H1 (cell line): ENCODE results near the gene GLMN. TPM values are rescaled to one million over a fixed set of nuclear protein-coding genes. Genes with fewer than 3 reads are reported as not detected.

Source experiments
- BACH1 ChIP-seq: IDR thresholded peaks from 2 replicates; pipeline ENCODE4 v1.6.1; 2012; ENCODE audit warnings: low read length, improper control_type of control experiment
- CBX5 ChIP-seq: fragments of 300-800, 300-1000 bp; sonication (generic); IDR thresholded peaks from 2 replicates; pipeline ENCODE4 v1.7.1; 2016; ENCODE audit warnings: antibody characterized with exemption, low read length, low read depth
- CHD1 ChIP-seq: IDR thresholded peaks from 2 replicates; pipeline ENCODE4 v1.6.1; 2012; ENCODE audit warnings: low read depth, low read length, improper control_type of control experiment
- RBBP5 ChIP-seq: IDR thresholded peaks from 2 replicates; pipeline ENCODE4 v1.7.1; 2012; ENCODE audit warnings: low read depth, mild to moderate bottlenecking, inconsistent platforms, low read length, moderate library complexity, borderline replicate concordance
- polyA plus RNA-seq, 7 experiments: library from polyadenylated mRNA; depleted of rRNA in 3 of 7; stranded (reverse) in 5 of 7; unstranded in 2 of 7; fragments of >200 nt in 5 of 7; fragments of 200-250 nt in 2 of 7; gene quantifications; 1 replicate in 5 of 7; 2 replicates in 1 of 7; 4 replicates in 1 of 7; pipeline versions ENCODE4 v1.2.1 to v1.2.3, GENCODE V29; 2011 to 2013; ENCODE audit warnings: missing spikeins in 2 of 7, mixed read lengths in 2 of 7
- total RNA-seq: library from RNA; stranded (reverse); fragmentation: NEBNext Ultra II Directional; extraction: Animal tissue kit (Norgen Biotek cat#: 25700); gene quantifications from 2 replicates; pipeline ENCODE4 v1.2.1, GENCODE V29; 2021
- TF ChIP-seq, protein P1 (sequence below): fragments of 300-600 bp; sonication (generic); IDR thresholded peaks from 2 replicates; pipeline ENCODE4 v1.7.1; 2012; ENCODE audit warnings: low read length, moderate library complexity, mild to moderate bottlenecking, inconsistent platforms; ENCODE audit not compliant: insufficient replicate concordance
- TF ChIP-seq, protein P2 (sequence below): IDR thresholded peaks from 2 replicates; pipeline ENCODE4 v1.6.1; 2012; ENCODE audit warnings: inconsistent platforms
- TF ChIP-seq, protein P3 (sequence below): IDR thresholded peaks from 2 replicates; pipeline ENCODE4 v1.6.1; 2011; ENCODE audit warnings: low read length, improper control_type of control experiment

The GLMN gene
- total and polyA plus RNA-seq, 2 of the 8 experiments (the other 6 are each of a cell fraction or from before 2014, with no cell fraction given), result 5.7 to 25.0 TPM

DNA sequence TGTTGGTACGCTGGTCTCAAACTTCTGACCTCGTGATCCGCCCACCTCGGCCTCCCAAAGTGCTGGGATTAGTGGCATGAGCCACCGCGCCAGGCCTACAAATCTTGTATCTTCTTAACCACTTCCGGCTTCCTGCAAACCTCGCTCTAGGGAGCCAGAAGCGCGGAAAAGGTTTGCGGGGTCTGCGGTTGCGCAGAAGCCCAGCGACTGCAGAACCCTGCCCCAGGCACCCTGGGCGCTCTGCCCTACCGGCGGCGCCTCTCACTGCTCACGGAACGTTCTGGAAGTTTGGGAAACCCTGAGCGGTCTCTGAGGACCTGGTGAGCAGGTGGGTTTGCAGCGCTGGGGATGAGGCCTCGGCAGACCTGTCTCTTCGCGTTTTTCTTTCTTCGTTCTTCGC, 81.1 kb downstream of the GLMN start, which contains the start of gene C1orf146 (continued):
- TF ChIP-seq CHD1, result no peak
- no peak for TF ChIP-seq CBX5
- TF ChIP-seq, protein P1, sequence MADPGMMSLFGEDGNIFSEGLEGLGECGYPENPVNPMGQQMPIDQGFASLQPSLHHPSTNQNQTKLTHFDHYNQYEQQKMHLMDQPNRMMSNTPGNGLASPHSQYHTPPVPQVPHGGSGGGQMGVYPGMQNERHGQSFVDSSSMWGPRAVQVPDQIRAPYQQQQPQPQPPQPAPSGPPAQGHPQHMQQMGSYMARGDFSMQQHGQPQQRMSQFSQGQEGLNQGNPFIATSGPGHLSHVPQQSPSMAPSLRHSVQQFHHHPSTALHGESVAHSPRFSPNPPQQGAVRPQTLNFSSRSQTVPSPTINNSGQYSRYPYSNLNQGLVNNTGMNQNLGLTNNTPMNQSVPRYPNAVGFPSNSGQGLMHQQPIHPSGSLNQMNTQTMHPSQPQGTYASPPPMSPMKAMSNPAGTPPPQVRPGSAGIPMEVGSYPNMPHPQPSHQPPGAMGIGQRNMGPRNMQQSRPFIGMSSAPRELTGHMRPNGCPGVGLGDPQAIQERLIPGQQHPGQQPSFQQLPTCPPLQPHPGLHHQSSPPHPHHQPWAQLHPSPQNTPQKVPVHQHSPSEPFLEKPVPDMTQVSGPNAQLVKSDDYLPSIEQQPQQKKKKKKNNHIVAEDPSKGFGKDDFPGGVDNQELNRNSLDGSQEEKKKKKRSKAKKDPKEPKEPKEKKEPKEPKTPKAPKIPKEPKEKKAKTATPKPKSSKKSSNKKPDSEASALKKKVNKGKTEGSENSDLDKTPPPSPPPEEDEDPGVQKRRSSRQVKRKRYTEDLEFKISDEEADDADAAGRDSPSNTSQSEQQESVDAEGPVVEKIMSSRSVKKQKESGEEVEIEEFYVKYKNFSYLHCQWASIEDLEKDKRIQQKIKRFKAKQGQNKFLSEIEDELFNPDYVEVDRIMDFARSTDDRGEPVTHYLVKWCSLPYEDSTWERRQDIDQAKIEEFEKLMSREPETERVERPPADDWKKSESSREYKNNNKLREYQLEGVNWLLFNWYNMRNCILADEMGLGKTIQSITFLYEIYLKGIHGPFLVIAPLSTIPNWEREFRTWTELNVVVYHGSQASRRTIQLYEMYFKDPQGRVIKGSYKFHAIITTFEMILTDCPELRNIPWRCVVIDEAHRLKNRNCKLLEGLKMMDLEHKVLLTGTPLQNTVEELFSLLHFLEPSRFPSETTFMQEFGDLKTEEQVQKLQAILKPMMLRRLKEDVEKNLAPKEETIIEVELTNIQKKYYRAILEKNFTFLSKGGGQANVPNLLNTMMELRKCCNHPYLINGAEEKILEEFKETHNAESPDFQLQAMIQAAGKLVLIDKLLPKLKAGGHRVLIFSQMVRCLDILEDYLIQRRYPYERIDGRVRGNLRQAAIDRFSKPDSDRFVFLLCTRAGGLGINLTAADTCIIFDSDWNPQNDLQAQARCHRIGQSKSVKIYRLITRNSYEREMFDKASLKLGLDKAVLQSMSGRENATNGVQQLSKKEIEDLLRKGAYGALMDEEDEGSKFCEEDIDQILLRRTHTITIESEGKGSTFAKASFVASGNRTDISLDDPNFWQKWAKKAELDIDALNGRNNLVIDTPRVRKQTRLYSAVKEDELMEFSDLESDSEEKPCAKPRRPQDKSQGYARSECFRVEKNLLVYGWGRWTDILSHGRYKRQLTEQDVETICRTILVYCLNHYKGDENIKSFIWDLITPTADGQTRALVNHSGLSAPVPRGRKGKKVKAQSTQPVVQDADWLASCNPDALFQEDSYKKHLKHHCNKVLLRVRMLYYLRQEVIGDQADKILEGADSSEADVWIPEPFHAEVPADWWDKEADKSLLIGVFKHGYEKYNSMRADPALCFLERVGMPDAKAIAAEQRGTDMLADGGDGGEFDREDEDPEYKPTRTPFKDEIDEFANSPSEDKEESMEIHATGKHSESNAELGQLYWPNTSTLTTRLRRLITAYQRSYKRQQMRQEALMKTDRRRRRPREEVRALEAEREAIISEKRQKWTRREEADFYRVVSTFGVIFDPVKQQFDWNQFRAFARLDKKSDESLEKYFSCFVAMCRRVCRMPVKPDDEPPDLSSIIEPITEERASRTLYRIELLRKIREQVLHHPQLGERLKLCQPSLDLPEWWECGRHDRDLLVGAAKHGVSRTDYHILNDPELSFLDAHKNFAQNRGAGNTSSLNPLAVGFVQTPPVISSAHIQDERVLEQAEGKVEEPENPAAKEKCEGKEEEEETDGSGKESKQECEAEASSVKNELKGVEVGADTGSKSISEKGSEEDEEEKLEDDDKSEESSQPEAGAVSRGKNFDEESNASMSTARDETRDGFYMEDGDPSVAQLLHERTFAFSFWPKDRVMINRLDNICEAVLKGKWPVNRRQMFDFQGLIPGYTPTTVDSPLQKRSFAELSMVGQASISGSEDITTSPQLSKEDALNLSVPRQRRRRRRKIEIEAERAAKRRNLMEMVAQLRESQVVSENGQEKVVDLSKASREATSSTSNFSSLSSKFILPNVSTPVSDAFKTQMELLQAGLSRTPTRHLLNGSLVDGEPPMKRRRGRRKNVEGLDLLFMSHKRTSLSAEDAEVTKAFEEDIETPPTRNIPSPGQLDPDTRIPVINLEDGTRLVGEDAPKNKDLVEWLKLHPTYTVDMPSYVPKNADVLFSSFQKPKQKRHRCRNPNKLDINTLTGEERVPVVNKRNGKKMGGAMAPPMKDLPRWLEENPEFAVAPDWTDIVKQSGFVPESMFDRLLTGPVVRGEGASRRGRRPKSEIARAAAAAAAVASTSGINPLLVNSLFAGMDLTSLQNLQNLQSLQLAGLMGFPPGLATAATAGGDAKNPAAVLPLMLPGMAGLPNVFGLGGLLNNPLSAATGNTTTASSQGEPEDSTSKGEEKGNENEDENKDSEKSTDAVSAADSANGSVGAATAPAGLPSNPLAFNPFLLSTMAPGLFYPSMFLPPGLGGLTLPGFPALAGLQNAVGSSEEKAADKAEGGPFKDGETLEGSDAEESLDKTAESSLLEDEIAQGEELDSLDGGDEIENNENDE, result no peak
- no peak for TF ChIP-seq RBBP5
- TF ChIP-seq BACH1, result no peak
- TF ChIP-seq, protein P2, sequence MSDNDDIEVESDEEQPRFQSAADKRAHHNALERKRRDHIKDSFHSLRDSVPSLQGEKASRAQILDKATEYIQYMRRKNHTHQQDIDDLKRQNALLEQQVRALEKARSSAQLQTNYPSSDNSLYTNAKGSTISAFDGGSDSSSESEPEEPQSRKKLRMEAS, result no peak
- TF ChIP-seq, protein P3, sequence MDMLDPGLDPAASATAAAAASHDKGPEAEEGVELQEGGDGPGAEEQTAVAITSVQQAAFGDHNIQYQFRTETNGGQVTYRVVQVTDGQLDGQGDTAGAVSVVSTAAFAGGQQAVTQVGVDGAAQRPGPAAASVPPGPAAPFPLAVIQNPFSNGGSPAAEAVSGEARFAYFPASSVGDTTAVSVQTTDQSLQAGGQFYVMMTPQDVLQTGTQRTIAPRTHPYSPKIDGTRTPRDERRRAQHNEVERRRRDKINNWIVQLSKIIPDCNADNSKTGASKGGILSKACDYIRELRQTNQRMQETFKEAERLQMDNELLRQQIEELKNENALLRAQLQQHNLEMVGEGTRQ, result no peak
